Measurements from ENCODE around the gene TMEM8B. TPM values are rescaled to one million over a fixed set of nuclear protein-coding genes. Genes with fewer than 3 reads are reported as not detected.

Gene TMEM8B
- total and polyA plus RNA-seq, 9 of the 15 experiments (the other 6 are each of a cell fraction or from before 2014, with no cell fraction given), result 0.01 to 2.2 (median 1.1) TPM

DNA sequence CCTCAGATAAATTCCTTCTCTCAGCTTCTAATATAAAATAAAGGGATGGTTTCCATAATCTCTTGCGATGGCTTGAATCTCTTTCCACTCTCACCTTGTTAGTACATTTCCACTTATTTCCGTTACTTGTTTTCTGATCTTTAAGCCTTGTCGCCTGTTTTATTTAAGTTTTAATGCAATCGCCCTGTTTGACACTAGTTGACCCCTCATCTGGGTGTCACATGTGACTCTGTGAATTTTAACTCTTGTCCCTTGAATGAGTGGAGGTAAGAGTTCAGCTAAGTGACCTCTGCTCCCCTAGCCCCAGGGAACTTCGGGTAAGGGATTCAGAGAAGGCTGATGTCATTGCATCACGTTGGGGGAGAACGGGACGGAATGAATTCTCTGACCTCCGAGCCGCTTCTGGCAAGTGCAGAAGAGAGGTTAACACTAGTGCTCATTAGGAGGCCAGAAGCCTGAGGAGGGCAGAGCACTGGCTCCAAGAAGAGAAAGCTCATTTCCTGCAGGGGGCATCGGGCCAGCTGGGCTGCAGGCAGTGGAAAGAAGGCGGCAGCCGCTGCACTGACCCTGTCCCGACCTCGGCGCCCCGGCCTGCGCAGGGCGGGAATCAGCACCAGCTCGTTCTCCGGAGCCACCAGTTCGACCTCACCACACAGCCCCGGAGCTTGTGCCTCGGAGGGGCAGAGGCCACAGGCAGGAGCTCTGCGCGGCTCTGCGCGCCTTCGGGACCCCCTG, 14.8 kb upstream of the TMEM8B start (continued):
- TF ChIP-seq, protein P1, sequence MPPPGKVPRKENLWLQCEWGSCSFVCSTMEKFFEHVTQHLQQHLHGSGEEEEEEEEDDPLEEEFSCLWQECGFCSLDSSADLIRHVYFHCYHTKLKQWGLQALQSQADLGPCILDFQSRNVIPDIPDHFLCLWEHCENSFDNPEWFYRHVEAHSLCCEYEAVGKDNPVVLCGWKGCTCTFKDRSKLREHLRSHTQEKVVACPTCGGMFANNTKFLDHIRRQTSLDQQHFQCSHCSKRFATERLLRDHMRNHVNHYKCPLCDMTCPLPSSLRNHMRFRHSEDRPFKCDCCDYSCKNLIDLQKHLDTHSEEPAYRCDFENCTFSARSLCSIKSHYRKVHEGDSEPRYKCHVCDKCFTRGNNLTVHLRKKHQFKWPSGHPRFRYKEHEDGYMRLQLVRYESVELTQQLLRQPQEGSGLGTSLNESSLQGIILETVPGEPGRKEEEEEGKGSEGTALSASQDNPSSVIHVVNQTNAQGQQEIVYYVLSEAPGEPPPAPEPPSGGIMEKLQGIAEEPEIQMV (tag; conservative IDR thresholded peaks at IDR 0.05; ENCODE audit: low read depth), result no peak
- TF ChIP-seq FOXM1 (IDR thresholded peaks at IDR 0.05; ENCODE audit: low read depth) (peak; percentile 6; the same call in 1 of the 2 replicates), FOXM1 (CRISPR knock-in tag; IDR thresholded peaks at IDR 0.05; ENCODE audit: low read depth) (0 out of 2 replicates have a peak, but pooled peaks have one; percentile 8), ZNF695 (CRISPR knock-in tag; IDR thresholded peaks at IDR 0.05) (no peak), SRSF3 (IDR thresholded peaks at IDR 0.05; ENCODE audit: insufficient read depth, low read length) (no peak), PHTF2 (CRISPR knock-in tag; IDR thresholded peaks at IDR 0.05) (no peak), TCF3 (CRISPR knock-in tag; IDR thresholded peaks at IDR 0.05) (no peak), ZBTB2 (IDR thresholded peaks at IDR 0.05) (no peak), TRIM24 (IDR thresholded peaks at IDR 0.05) (no peak)
- TF ChIP-seq, protein P2, sequence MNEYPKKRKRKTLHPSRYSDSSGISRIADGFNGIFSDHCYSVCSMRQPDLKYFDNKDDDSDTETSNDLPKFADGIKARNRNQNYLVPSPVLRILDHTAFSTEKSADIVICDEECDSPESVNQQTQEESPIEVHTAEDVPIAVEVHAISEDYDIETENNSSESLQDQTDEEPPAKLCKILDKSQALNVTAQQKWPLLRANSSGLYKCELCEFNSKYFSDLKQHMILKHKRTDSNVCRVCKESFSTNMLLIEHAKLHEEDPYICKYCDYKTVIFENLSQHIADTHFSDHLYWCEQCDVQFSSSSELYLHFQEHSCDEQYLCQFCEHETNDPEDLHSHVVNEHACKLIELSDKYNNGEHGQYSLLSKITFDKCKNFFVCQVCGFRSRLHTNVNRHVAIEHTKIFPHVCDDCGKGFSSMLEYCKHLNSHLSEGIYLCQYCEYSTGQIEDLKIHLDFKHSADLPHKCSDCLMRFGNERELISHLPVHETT (CRISPR knock-in tag; conservative IDR thresholded peaks at IDR 0.05 in 1 of 2, IDR thresholded peaks at IDR 0.05 in 1 of 2), result peak in 1 of 2 experiments; percentile 21; a peak in 1 of 4 replicates
- TF ChIP-seq, protein P3, sequence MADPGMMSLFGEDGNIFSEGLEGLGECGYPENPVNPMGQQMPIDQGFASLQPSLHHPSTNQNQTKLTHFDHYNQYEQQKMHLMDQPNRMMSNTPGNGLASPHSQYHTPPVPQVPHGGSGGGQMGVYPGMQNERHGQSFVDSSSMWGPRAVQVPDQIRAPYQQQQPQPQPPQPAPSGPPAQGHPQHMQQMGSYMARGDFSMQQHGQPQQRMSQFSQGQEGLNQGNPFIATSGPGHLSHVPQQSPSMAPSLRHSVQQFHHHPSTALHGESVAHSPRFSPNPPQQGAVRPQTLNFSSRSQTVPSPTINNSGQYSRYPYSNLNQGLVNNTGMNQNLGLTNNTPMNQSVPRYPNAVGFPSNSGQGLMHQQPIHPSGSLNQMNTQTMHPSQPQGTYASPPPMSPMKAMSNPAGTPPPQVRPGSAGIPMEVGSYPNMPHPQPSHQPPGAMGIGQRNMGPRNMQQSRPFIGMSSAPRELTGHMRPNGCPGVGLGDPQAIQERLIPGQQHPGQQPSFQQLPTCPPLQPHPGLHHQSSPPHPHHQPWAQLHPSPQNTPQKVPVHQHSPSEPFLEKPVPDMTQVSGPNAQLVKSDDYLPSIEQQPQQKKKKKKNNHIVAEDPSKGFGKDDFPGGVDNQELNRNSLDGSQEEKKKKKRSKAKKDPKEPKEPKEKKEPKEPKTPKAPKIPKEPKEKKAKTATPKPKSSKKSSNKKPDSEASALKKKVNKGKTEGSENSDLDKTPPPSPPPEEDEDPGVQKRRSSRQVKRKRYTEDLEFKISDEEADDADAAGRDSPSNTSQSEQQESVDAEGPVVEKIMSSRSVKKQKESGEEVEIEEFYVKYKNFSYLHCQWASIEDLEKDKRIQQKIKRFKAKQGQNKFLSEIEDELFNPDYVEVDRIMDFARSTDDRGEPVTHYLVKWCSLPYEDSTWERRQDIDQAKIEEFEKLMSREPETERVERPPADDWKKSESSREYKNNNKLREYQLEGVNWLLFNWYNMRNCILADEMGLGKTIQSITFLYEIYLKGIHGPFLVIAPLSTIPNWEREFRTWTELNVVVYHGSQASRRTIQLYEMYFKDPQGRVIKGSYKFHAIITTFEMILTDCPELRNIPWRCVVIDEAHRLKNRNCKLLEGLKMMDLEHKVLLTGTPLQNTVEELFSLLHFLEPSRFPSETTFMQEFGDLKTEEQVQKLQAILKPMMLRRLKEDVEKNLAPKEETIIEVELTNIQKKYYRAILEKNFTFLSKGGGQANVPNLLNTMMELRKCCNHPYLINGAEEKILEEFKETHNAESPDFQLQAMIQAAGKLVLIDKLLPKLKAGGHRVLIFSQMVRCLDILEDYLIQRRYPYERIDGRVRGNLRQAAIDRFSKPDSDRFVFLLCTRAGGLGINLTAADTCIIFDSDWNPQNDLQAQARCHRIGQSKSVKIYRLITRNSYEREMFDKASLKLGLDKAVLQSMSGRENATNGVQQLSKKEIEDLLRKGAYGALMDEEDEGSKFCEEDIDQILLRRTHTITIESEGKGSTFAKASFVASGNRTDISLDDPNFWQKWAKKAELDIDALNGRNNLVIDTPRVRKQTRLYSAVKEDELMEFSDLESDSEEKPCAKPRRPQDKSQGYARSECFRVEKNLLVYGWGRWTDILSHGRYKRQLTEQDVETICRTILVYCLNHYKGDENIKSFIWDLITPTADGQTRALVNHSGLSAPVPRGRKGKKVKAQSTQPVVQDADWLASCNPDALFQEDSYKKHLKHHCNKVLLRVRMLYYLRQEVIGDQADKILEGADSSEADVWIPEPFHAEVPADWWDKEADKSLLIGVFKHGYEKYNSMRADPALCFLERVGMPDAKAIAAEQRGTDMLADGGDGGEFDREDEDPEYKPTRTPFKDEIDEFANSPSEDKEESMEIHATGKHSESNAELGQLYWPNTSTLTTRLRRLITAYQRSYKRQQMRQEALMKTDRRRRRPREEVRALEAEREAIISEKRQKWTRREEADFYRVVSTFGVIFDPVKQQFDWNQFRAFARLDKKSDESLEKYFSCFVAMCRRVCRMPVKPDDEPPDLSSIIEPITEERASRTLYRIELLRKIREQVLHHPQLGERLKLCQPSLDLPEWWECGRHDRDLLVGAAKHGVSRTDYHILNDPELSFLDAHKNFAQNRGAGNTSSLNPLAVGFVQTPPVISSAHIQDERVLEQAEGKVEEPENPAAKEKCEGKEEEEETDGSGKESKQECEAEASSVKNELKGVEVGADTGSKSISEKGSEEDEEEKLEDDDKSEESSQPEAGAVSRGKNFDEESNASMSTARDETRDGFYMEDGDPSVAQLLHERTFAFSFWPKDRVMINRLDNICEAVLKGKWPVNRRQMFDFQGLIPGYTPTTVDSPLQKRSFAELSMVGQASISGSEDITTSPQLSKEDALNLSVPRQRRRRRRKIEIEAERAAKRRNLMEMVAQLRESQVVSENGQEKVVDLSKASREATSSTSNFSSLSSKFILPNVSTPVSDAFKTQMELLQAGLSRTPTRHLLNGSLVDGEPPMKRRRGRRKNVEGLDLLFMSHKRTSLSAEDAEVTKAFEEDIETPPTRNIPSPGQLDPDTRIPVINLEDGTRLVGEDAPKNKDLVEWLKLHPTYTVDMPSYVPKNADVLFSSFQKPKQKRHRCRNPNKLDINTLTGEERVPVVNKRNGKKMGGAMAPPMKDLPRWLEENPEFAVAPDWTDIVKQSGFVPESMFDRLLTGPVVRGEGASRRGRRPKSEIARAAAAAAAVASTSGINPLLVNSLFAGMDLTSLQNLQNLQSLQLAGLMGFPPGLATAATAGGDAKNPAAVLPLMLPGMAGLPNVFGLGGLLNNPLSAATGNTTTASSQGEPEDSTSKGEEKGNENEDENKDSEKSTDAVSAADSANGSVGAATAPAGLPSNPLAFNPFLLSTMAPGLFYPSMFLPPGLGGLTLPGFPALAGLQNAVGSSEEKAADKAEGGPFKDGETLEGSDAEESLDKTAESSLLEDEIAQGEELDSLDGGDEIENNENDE (IDR thresholded peaks at IDR 0.05; ENCODE audit: low read depth, low read length), result no peak
